DOHH2 (cell line): ENCODE results near the gene TEPSIN.

Experiments used
- CTCF ChIP-seq: fragments of 200-600 bp; sonication (generic); IDR thresholded peaks from one replicate; pipeline ENCODE4 v1.5.1; 2014; ENCODE audit warnings: antibody characterized with exemption, mild to moderate bottlenecking, low read depth, low read length; ENCODE audit not compliant: poor library complexity, severe bottlenecking
- EZH2phosphoT487 ChIP-seq: fragments of 200-600 bp; sonication (generic); IDR thresholded peaks from 2 replicates; pipeline ENCODE4 v1.6.1; 2017; ENCODE audit warnings: borderline replicate concordance, mild to moderate bottlenecking, antibody characterized with exemption, low read length, moderate library complexity, mixed read lengths

DNA sequence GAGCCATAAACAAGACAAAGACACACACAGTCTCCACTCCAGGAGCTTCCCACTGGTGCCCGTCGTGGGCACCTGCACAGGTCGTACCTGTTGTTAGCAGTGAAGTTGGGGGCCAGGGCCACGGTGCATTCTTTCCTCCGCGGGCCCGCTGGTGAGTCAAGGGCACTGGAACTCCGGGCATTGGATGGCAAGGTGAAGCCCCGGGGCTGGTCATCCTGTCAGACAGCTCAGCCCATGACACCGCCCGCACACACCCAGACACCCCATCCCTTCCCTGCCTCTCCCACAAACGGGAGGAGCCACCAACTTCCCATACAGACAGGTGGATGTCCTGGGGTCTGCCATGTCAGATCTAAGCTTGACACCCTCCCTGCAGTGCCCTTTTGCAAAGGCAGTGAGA is 32.2 kb downstream of the TEPSIN start:
- TF ChIP-seq CTCF (no peak), EZH2phosphoT487 (no peak)
